A549 (cell line): Measurements from ENCODE around the gene JOSD1. TPM values are rescaled to one million over a fixed set of nuclear protein-coding genes. Genes with fewer than 3 reads are reported as not detected.

ENCODE experiments used
- ATAC-seq, 2 experiments: fragments of 200-7000 bp in 1 of 2; fragments of >200 bp in 1 of 2; cut with Nextera tagmentation in 1 of 2; cut with Tn5 transposase in 1 of 2; 3 replicates each; pipeline versions ENCODE4 v1.8.0 to v1.9.1; 2018 to 2020; ENCODE audit warnings: mild to moderate bottlenecking in 1 of 2, moderate library complexity in 1 of 2
- CTCF ChIA-PET: fragments of 300-600 bp; sonication (Branson Sonifier 250); formaldehyde crosslinking; extraction: SDS; loops from one replicate; lab custom pipeline; 2021; ENCODE audit warnings: antibody characterized with exemption, inconsistent platforms; lab: Yijun Ruan, JAX
- POLR2A ChIA-PET: fragments of 350-600 bp; formaldehyde crosslinking; extraction: SDS; loops from one replicate; lab custom pipeline; 2021; ENCODE audit warnings: antibody characterized with exemption, inconsistent platforms; lab: Yijun Ruan, JAX
- DNase-seq, 2 experiments: peaks; one replicate each; pipeline versions ENCODE4 v3.0.0 to v3.0.0-alpha.2; 2011 to 2016; ENCODE audit warnings: low read depth in 1 of 2, low spot score in 1 of 2
- FAIRE-seq: peaks from 2 replicates; lab custom pipeline; 2011; peaks lifted over from hg19 to GRCh38; lab: Jason Lieb, UNC
- H3K27ac ChIP-seq, 2 experiments: fragments of >200 bp; sonication (Bioruptor Twin); formaldehyde crosslinking; 3 replicates each; pipeline ENCODE4 v1.5.1; 2016 to 2017
- H3K4me1 ChIP-seq: fragments of >200 bp; sonication (Bioruptor Twin); formaldehyde crosslinking; 3 replicates; pipeline ENCODE4 v1.6.1; 2016
- H3K4me2 ChIP-seq: fragments of >200 bp; sonication (Bioruptor Twin); formaldehyde crosslinking; 3 replicates; pipeline ENCODE4 v1.6.1; 2016
- H3K4me3 ChIP-seq: fragments of >200 bp; sonication (Bioruptor Twin); formaldehyde crosslinking; 3 replicates; pipeline ENCODE4 v1.5.1; 2016
- H3K9me3 ChIP-seq: fragments of >200 bp; sonication (Bioruptor Twin); formaldehyde crosslinking; 3 replicates; pipeline ENCODE4 v1.6.1; 2016
- BHLHE40 ChIP-seq: IDR thresholded peaks from 2 replicates; pipeline ENCODE4 v1.6.1; 2012; ENCODE audit warnings: low read depth, low read length, inconsistent platforms
- CBX2 ChIP-seq: fragments of 200-600 bp; sonication (generic); IDR thresholded peaks from 2 replicates; pipeline ENCODE4 v1.6.1; 2016; ENCODE audit warnings: low read depth, mild to moderate bottlenecking, borderline replicate concordance
- CEBPB ChIP-seq, 2 experiments: fragments of >200 bp in 1 of 2; sonication (Bioruptor Twin) in 1 of 2; formaldehyde crosslinking in 1 of 2; IDR thresholded peaks; 2 replicates each; pipeline ENCODE4 v1.6.1; 2012 to 2016
- E2F6 ChIP-seq: IDR thresholded peaks from 2 replicates; pipeline ENCODE4 v1.6.1; 2012; ENCODE audit warnings: low read depth, borderline replicate concordance
- FOSL2 ChIP-seq, 2 experiments: fragments of 450-650 bp in 1 of 2; fragments of >200 bp in 1 of 2; sonication (Bioruptor Twin) in 1 of 2; formaldehyde crosslinking; IDR thresholded peaks; 2 replicates each; pipeline versions ENCODE4 v1.5.0 to v1.6.1; 2016 to 2020; ENCODE audit warnings: mild to moderate bottlenecking in 1 of 2, moderate library complexity in 1 of 2
- GATA3 ChIP-seq: IDR thresholded peaks from 2 replicates; pipeline ENCODE4 v1.6.1; 2012; ENCODE audit warnings: borderline replicate concordance
- HDAC2 ChIP-seq: fragments of 200-600 bp; sonication (generic); IDR thresholded peaks from 2 replicates; pipeline ENCODE4 v1.6.1; 2016
- HMGXB4 ChIP-seq: fragments of 250-450 bp; sonication (Bioruptor Pico); IDR thresholded peaks from 2 replicates; pipeline ENCODE4 v1.5.0; 2021; ENCODE audit warnings: mild to moderate bottlenecking, moderate library complexity, borderline replicate concordance
- HOXA7 ChIP-seq: fragments of 250-450 bp; sonication (Bioruptor Pico); IDR thresholded peaks from 2 replicates; pipeline ENCODE4 v1.5.0; 2020; ENCODE audit warnings: mild to moderate bottlenecking, moderate library complexity
- JUN ChIP-seq, 2 experiments: fragments of >200 bp; sonication (Bioruptor Twin); formaldehyde crosslinking; IDR thresholded peaks; 2 replicates in 1 of 2; 3 replicates in 1 of 2; pipeline ENCODE4 v1.6.1; 2016 to 2017
- MAFK ChIP-seq: fragments of 450-650 bp; IDR thresholded peaks from 2 replicates; pipeline ENCODE4 v1.6.1; 2014; ENCODE audit not compliant: partially characterized antibody
- NFE2L2 ChIP-seq: fragments of 150-350 bp; conservative IDR thresholded peaks from 2 replicates; pipeline ENCODE4 v1.6.1; 2014; ENCODE audit warnings: low read length
- NPAS2 ChIP-seq: fragments of 250-450 bp; sonication (Bioruptor Pico); IDR thresholded peaks from 2 replicates; pipeline ENCODE4 v1.8.0; 2022; ENCODE audit warnings: mild to moderate bottlenecking, moderate library complexity, borderline replicate concordance
- PBX3 ChIP-seq: IDR thresholded peaks from 2 replicates; pipeline ENCODE4 v1.6.1; 2012
- PHF8 ChIP-seq: fragments of 200-600 bp; sonication (generic); IDR thresholded peaks from 2 replicates; pipeline ENCODE4 v1.6.1; 2016; ENCODE audit warnings: low read depth, mild to moderate bottlenecking, antibody characterized with exemption, moderate library complexity, borderline replicate concordance
- POLR2A ChIP-seq: IDR thresholded peaks from 2 replicates; pipeline ENCODE4 v1.6.1; 2012; ENCODE audit warnings: mild to moderate bottlenecking, low read length
- RAD21 ChIP-seq, 2 experiments: fragments of >200 bp in 1 of 2; sonication (Bioruptor Twin) in 1 of 2; formaldehyde crosslinking in 1 of 2; IDR thresholded peaks in 1 of 2; conservative IDR thresholded peaks in 1 of 2; 2 replicates in 1 of 2; 3 replicates in 1 of 2; pipeline ENCODE4 v1.6.1; 2012 to 2018; ENCODE audit warnings: inconsistent platforms in 1 of 2
- RARB ChIP-seq: fragments of 250-450 bp; sonication (Bioruptor Pico); IDR thresholded peaks from 2 replicates; pipeline ENCODE4 v1.8.0; 2021; ENCODE audit warnings: mild to moderate bottlenecking, moderate library complexity
- SREBF2 ChIP-seq: fragments of 450-650 bp; IDR thresholded peaks from 2 replicates; pipeline ENCODE4 v1.6.1; 2014; ENCODE audit warnings: mild to moderate bottlenecking, moderate library complexity
- TP53 ChIP-seq: fragments of 250-450 bp; sonication (Bioruptor Pico); IDR thresholded peaks from 2 replicates; pipeline ENCODE4 v1.5.0; 2021; ENCODE audit warnings: mild to moderate bottlenecking, moderate library complexity
- WGBS: methylation state at CpG from one replicate; pipeline ENCODE4 v1.1.6; 2017; ENCODE audit errors: missing lambda C conversion rate; 5-methylcytosine and 5-hydroxymethylcytosine counted together
- polyA plus RNA-seq, 4 experiments: library from polyadenylated mRNA; depleted of rRNA in 3 of 4; stranded (reverse); fragments of >200 nt; fragmentation: RNase III in 1 of 4; extraction: RNeasy Plus Mini Kit Qiagen cat#74134 plus additional on column Dnase treatment in 1 of 4; gene quantifications; 2 replicates in 3 of 4; 3 replicates in 1 of 4; pipeline ENCODE4 v1.2.3, GENCODE V29; 2011 to 2017

The JOSD1 gene
- polyA plus RNA-seq, 2 of the 4 experiments (the other 2 are of a cell fraction): 29.7 to 37.5 TPM

- peak overlapping the region; percentile 86 for H3K4me2 ChIP-seq
- TF ChIP-seq NPAS2 (no peak), FOSL2 (IDR thresholded peaks at IDR 0.05) (no peak), FOSL2 (CRISPR knock-in tag; IDR thresholded peaks at IDR 0.05) (peak; percentile 50), TP53 (no peak)
- TF ChIP-seq, all 56 proteins: peak for 1
- H3K9me3 ChIP-seq: no peaks in the 10 kb centered on the region
- ChIA-PET POLR2A (interaction anchor here (1.0 to 2.9 kb wide), 3 partner anchors 9 to 15 kb away, joined by 3 to 15 read pairs (median 3); partner anchors contain the start of genes GTPBP1 and TOMM22), CTCF (interaction anchor here (1.1 to 5.6 kb wide), 3 partner anchors 15 to 645 kb away, joined by 3 to 47 read pairs (median 3); partner anchors contain the start of gene TOMM22)
- H3K4me3 ChIP-seq: 0 out of 3 replicates have a peak overlapping the region, but pooled peaks have one; percentile 6
- DNase-seq: peak; percentile 57 to 61
- ATAC-seq: peak in 1 of 2 experiments; percentile 44; a peak in 3 of 6 replicates
- FAIRE-seq: no peak
- peak overlapping the region; percentile 56 to 80 for H3K27ac ChIP-seq
- peaks cover 53% of the 10 kb centered on the region for H3K4me1 ChIP-seq
- 7% methylated on average over 3 of the region's 3 CpGs for WGBS
These were observed 3.9 kb downstream of the JOSD1 start for GRCh38 chr22:38696606-38697424.

GRCh38 chr22:38694940-38695339 is 5.8 kb downstream of the JOSD1 start:
- Histone ChIP-seq H3K27ac (no peak overlapping the region), H3K4me2 (peak overlapping the region; percentile 25; the same call in 1 of the 3 replicates), H3K4me3 (no peak overlapping the region), H3K4me1 (peaks cover 50% of the 10 kb centered on the region), H3K9me3 (no peaks in the 10 kb centered on the region)
- ChIA-PET CTCF (interaction anchor here (5.6 kb wide), 1 partner anchor 13 kb away, joined by 47 read pairs; the partner anchor contains the start of gene TOMM22), POLR2A (interaction anchor here (2.9 kb wide), 1 partner anchor 13 kb away, joined by 15 read pairs; the partner anchor contains the start of gene TOMM22)
- WGBS: 44% methylated on average over 3 of the region's 3 CpGs
- FAIRE-seq: no peak
- ATAC-seq: no peak; a peak in 1 of 6 replicates
- DNase-seq: peak in 1 of 2 experiments; percentile 52
- TF ChIP-seq GATA3 (no peak), RAD21 (conservative IDR thresholded peaks at IDR 0.05 in 1 of 2, IDR thresholded peaks at IDR 0.05 in 1 of 2) (no peak), PBX3 (no peak), HOXA7 (CRISPR knock-in tag) (no peak), BHLHE40 (no peak), CEBPB (IDR thresholded peaks at IDR 0.05) (no peak), JUN (IDR thresholded peaks at IDR 0.05) (no peak), NFE2L2 (no peak), E2F6 (no peak), PHF8 (no peak), MAFK (no peak), POLR2A (no peak), HMGXB4 (CRISPR knock-in tag) (no peak), CBX2 (no peak), SREBF2 (no peak), RARB (CRISPR knock-in tag) (no peak), HDAC2 (no peak)
